Esophagus muscularis mucosa (tissue), 4 donors: ENCODE measurements around the gene PKDREJ. TPM values are rescaled to one million over a fixed set of nuclear protein-coding genes. Genes with fewer than 3 reads are reported as not detected.

Source experiments
- DNase-seq: peaks from one replicate; pipeline ENCODE4 v3.0.0-alpha.2; 2017; ENCODE audit errors: extremely low spot score
- H3K27ac ChIP-seq, 4 donors: fragments of 200-600 bp; sonication (generic); replicated peaks in 1 of 4; 1 replicate in 3 of 4; 2 replicates in 1 of 4; pipeline ENCODE4 v1.5.1; 2016 to 2019; ENCODE audit warnings: mild to moderate bottlenecking in 1 of 4
- H3K27me3 ChIP-seq, 4 donors: fragments of 200-600 bp; sonication (generic); one replicate each; pipeline versions ENCODE4 v1.5.1 to v1.6.0; 2016 to 2019
- H3K36me3 ChIP-seq, 4 donors: fragments of 200-600 bp; sonication (generic); one replicate each; pipeline ENCODE4 v1.5.1; 2016 to 2019
- H3K4me1 ChIP-seq, 4 donors: fragments of 200-600 bp; sonication (generic); one replicate each; pipeline ENCODE4 v1.5.1; 2016 to 2019
- H3K4me3 ChIP-seq, 4 donors: fragments of 200-600 bp; sonication (generic); 1 replicate in 2 of 4; 2 replicates in 2 of 4; pipeline ENCODE4 v1.5.1; 2016 to 2019; ENCODE audit warnings: mild to moderate bottlenecking in 4 of 4, moderate library complexity in 1 of 4
- H3K9me3 ChIP-seq, 4 donors: fragments of 200-600 bp; sonication (generic); 1 replicate in 3 of 4; 2 replicates in 1 of 4; pipeline ENCODE4 v1.5.1; 2016 to 2019
- EP300 ChIP-seq: sonication (generic); formaldehyde crosslinking; IDR thresholded peaks from one replicate; pipeline ENCODE4 v1.6.1; 2017; ENCODE audit warnings: antibody characterized with exemption
- POLR2A ChIP-seq: fragments of 450-650 bp; IDR thresholded peaks from one replicate; pipeline ENCODE4 v1.6.1; 2017; ENCODE audit warnings: antibody characterized with exemption, moderate library complexity, mild to moderate bottlenecking, low read depth
- POLR2AphosphoS5 ChIP-seq, 2 donors: sonication (generic); formaldehyde crosslinking; IDR thresholded peaks; one replicate each; pipeline ENCODE4 v1.6.1; 2017; ENCODE audit warnings: antibody characterized with exemption in 2 of 2
- WGBS: methylation state at CpG from one replicate; pipeline ENCODE4 v1.1.5; 2018; 5-methylcytosine and 5-hydroxymethylcytosine counted together
- intact Hi-C: fragments of 100-400 bp; cut with DNase I; formaldehyde crosslinking; loops from one replicate; pipeline ENCODE4 v1.15.1; 2023
- total RNA-seq, 4 donors: library from RNA; depleted of rRNA; stranded (reverse); fragments of >200 nt; gene quantifications; one replicate each; pipeline versions ENCODE4 v1.1.0 to v1.2.1, GENCODE V29; 2016
- TF ChIP-seq, protein P1 (sequence below), 3 experiments: fragments of 200-600 bp in 2 of 3; fragments of 450-650 bp in 1 of 3; sonication (generic) in 2 of 3; IDR thresholded peaks; one replicate each; pipeline ENCODE4 v1.5.1; 2017 to 2019; ENCODE audit warnings: antibody characterized with exemption in 3 of 3, mild to moderate bottlenecking in 2 of 3, moderate library complexity in 1 of 3

Gene PKDREJ
- total RNA-seq, 4 donors from 2014 or later: under 0.01 to 0.23 (median under 0.01) TPM; not detected in 1

GRCh38 chr22:46276563-46276962 lies 13.4 kb upstream of the PKDREJ start:
- intact Hi-C loops: no loop called here
- H3K4me1 ChIP-seq: peaks cover 0 to 14% (median 0%) of the 10 kb centered on the region in 4 donors
- no peaks in the 10 kb centered on the region for H3K27me3 ChIP-seq
- no peak for DNase-seq
- H3K27ac ChIP-seq: no peak overlapping the region
- TF ChIP-seq EP300: no peak
- no peaks in the 10 kb centered on the region for H3K9me3 ChIP-seq
- no peak overlapping the region for H3K4me3 ChIP-seq
- WGBS: 94% methylated on average over 7 of the region's 7 CpGs
- H3K36me3 ChIP-seq: peaks cover 79 to 100% (median 96%) of the 10 kb centered on the region in 4 donors

- Histone ChIP-seq H3K4me3 (no peak overlapping the region), H3K4me1 (peaks cover 0 to 12% (median 0%) of the 10 kb centered on the region in 4 donors), H3K9me3 (no peaks in the 10 kb centered on the region), H3K27me3 (no peaks in the 10 kb centered on the region), H3K27ac (no peak overlapping the region), H3K36me3 (peaks cover 74 to 98% (median 90%) of the 10 kb centered on the region in 4 donors)
- DNase-seq: no peak
- 79% methylated on average over 3 of the region's 3 CpGs for WGBS
- intact Hi-C loops: no loop called here
- no peak for TF ChIP-seq EP300
- TF ChIP-seq, protein P1, sequence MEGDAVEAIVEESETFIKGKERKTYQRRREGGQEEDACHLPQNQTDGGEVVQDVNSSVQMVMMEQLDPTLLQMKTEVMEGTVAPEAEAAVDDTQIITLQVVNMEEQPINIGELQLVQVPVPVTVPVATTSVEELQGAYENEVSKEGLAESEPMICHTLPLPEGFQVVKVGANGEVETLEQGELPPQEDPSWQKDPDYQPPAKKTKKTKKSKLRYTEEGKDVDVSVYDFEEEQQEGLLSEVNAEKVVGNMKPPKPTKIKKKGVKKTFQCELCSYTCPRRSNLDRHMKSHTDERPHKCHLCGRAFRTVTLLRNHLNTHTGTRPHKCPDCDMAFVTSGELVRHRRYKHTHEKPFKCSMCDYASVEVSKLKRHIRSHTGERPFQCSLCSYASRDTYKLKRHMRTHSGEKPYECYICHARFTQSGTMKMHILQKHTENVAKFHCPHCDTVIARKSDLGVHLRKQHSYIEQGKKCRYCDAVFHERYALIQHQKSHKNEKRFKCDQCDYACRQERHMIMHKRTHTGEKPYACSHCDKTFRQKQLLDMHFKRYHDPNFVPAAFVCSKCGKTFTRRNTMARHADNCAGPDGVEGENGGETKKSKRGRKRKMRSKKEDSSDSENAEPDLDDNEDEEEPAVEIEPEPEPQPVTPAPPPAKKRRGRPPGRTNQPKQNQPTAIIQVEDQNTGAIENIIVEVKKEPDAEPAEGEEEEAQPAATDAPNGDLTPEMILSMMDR (IDR thresholded peaks at IDR 0.05): no peak
Measured at GRCh38 chr22:46275455-46276122, 12.4 kb upstream of the PKDREJ start.

DNA sequence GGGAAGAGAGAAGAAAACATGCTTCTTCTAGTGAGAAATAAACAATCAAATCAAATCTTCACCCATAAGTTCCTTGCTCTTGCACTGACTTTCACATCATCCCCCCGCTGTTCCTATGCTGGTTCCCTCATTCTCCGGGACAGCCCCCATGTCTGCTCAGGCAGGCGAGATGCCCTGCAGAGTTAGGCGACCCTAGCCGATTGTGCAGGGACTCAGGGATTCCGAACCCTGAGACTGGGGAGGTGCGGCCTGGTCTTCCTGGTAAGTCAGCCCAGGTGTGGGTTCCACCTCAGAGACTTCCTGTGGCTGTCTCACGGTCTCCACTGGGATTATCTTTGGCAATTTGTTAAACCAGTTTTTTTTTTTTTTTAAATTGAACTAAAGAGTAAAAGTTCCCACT lies 11.2 kb upstream of the PKDREJ start:
- Histone ChIP-seq H3K36me3 (peaks cover 62 to 96% (median 78%) of the 10 kb centered on the region in 4 donors), H3K4me3 (no peak overlapping the region), H3K4me1 (peaks cover 4 to 8% (median 7%) of the 10 kb centered on the region in 4 donors), H3K9me3 (no peaks in the 10 kb centered on the region), H3K27me3 (no peaks in the 10 kb centered on the region), H3K27ac (no peak overlapping the region)
- DNase-seq: no peak
- intact Hi-C loops: no loop called here
- WGBS: 97% methylated on average over 8 of the region's 8 CpGs
- no peak for TF ChIP-seq POLR2A

GRCh38 chr22:46273432-46274148 lies 10.4 kb upstream of the PKDREJ start:
- intact Hi-C loops: no loop called here
- peaks cover 12 to 16% (median 15%) of the 10 kb centered on the region in 4 donors for H3K4me1 ChIP-seq
- 90% methylated on average over 10 of the region's 12 CpGs for WGBS
- H3K27me3 ChIP-seq: no peaks in the 10 kb centered on the region
- no peak for DNase-seq
- no peak overlapping the region for H3K27ac ChIP-seq
- H3K4me3 ChIP-seq: no peak overlapping the region
- TF ChIP-seq, protein P1 (IDR thresholded peaks at IDR 0.05): no peak
- no peak for TF ChIP-seq EP300
- TF ChIP-seq POLR2A: no peak
- no peak for TF ChIP-seq POLR2AphosphoS5 (IDR thresholded peaks at IDR 0.05)
- H3K36me3 ChIP-seq: peaks cover 54 to 88% (median 70%) of the 10 kb centered on the region in 4 donors
- H3K9me3 ChIP-seq: no peaks in the 10 kb centered on the region

DNA sequence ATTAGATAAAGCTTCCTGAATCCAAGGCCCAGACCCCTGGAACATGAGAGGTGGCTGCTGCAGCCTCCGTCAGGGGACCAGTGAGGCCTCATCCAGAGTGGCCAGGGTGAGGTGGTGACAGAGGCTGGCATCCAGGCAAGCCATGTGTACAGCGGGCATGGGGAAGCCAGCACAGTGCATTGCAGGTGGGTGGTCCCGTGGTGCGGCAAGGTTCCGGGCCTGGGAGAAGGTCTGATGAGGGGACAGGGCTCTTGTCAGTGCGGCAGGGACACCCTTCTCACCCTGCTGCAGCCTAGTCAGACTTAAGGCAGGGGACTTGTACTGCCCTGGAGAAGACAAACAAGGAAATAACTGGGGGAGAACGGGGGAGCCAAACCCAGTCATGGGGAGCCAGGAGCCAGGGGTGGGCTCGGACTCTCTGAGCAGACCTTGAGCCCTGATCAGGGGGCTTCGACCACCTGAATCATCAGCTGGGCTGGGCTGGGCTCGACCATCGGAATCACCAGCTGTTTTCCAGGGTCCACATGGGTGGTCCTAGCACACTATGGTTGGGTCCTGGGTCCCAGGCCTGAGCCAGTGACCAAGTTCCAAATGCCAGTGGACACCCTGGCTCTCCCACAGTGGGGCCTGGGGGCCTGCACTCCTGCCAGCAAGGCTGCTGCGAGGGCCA lies 9.8 kb upstream of the PKDREJ start:
- Histone ChIP-seq H3K9me3 (no peaks in the 10 kb centered on the region), H3K4me3 (no peak overlapping the region), H3K4me1 (peaks cover 15 to 23% (median 20%) of the 10 kb centered on the region in 4 donors), H3K27ac (no peak overlapping the region), H3K27me3 (no peaks in the 10 kb centered on the region), H3K36me3 (peaks cover 47 to 81% (median 63%) of the 10 kb centered on the region in 4 donors)
- WGBS: 94% methylated on average over 10 of the region's 12 CpGs
- intact Hi-C loops: no loop called here
- no peak for DNase-seq
- TF ChIP-seq, protein P1 (IDR thresholded peaks at IDR 0.05): no peak
- TF ChIP-seq EP300 (no peak), POLR2AphosphoS5 (IDR thresholded peaks at IDR 0.05) (no peak), POLR2A (no peak)
